Hepatocyte (in vitro differentiated cells): ENCODE data around the gene GPRC5C. TPM values are rescaled to one million over a fixed set of nuclear protein-coding genes. Genes with fewer than 3 reads are reported as not detected.

Experiments used
- DNase-seq: peaks from one replicate; pipeline ENCODE4 v3.0.0-alpha.2; 2016; ENCODE audit warnings: low spot score
- H2AFZ ChIP-seq: fragments of 200-600 bp; sonication (generic); 2 replicates; pipeline ENCODE4 v1.6.0; 2016; ENCODE audit warnings: antibody characterized with exemption, mild to moderate bottlenecking
- H3K27ac ChIP-seq: fragments of 200-600 bp; sonication (generic); 2 replicates; pipeline ENCODE4 v1.5.1; 2016; ENCODE audit warnings: mild to moderate bottlenecking
- H3K27me3 ChIP-seq: fragments of 200-600 bp; sonication (generic); 2 replicates; pipeline ENCODE4 v1.6.1; 2016
- H3K36me3 ChIP-seq: fragments of 200-600 bp; sonication (generic); replicated peaks from 2 replicates; pipeline ENCODE4 v1.5.1; 2016; ENCODE audit warnings: low read depth; ENCODE audit not compliant: insufficient read depth
- H3K4me1 ChIP-seq: fragments of 200-600 bp; sonication (generic); 2 replicates; pipeline ENCODE4 v1.5.1; 2016; ENCODE audit warnings: mild to moderate bottlenecking, moderate library complexity; ENCODE audit not compliant: insufficient read depth
- H3K4me2 ChIP-seq: fragments of 200-600 bp; sonication (generic); 2 replicates; pipeline ENCODE4 v1.6.0; 2016
- H3K4me3 ChIP-seq: fragments of 200-600 bp; sonication (generic); 2 replicates; pipeline ENCODE4 v1.5.1; 2016; ENCODE audit warnings: mild to moderate bottlenecking
- H3K79me2 ChIP-seq: fragments of 200-600 bp; sonication (generic); 2 replicates; pipeline ENCODE4 v1.6.0; 2017; ENCODE audit warnings: mild to moderate bottlenecking
- H3K9me2 ChIP-seq: fragments of 200-600 bp; sonication (generic); replicated peaks from 2 replicates; pipeline ENCODE4 v1.6.0; 2017; ENCODE audit warnings: mild to moderate bottlenecking; ENCODE audit not compliant: insufficient read depth
- H3K9me3 ChIP-seq: fragments of 200-600 bp; sonication (generic); 2 replicates; pipeline ENCODE4 v1.5.1; 2016; ENCODE audit warnings: low read depth, mild to moderate bottlenecking
- H4K20me1 ChIP-seq: fragments of 200-600 bp; sonication (generic); 2 replicates; pipeline ENCODE4 v1.6.0; 2016; ENCODE audit warnings: mild to moderate bottlenecking; ENCODE audit not compliant: insufficient read depth, poor library complexity, severe bottlenecking
- EZH2 ChIP-seq: fragments of 200-600 bp; sonication (generic); IDR thresholded peaks from 2 replicates; pipeline ENCODE4 v1.6.1; 2016; ENCODE audit warnings: antibody characterized with exemption, mild to moderate bottlenecking, borderline replicate concordance
- EZH2phosphoT487 ChIP-seq: fragments of 200-600 bp; sonication (generic); IDR thresholded peaks from one replicate; pipeline ENCODE4 v1.6.1; 2018; ENCODE audit warnings: antibody characterized with exemption, mild to moderate bottlenecking, low read depth, moderate library complexity; ENCODE audit not compliant: unreplicated experiment, severe bottlenecking
- WGBS: methylation state at CpG from one replicate; pipeline ENCODE4 v1.1.6; 2016; ENCODE audit warnings: low lambda C conversion rate; ENCODE audit errors: missing lambda C conversion rate; 5-methylcytosine and 5-hydroxymethylcytosine counted together
- polyA plus RNA-seq: library from polyadenylated mRNA; unstranded; fragments of >200 nt; fragmentation: Nextera tagmentation; extraction: Ambion mirVana; gene quantifications from 2 replicates; pipeline ENCODE4 v1.2.1, GENCODE V29; 2016
- total RNA-seq: library from RNA; depleted of rRNA; stranded (reverse); fragments of >200 nt; gene quantifications from 2 replicates; pipeline ENCODE4 v1.2.3, GENCODE V29; 2014
- TF ChIP-seq, protein P1 (sequence below): fragments of 200-600 bp; sonication (generic); IDR thresholded peaks from 2 replicates; pipeline ENCODE4 v1.5.1; 2016; ENCODE audit warnings: antibody characterized with exemption, mild to moderate bottlenecking; ENCODE audit not compliant: poor library complexity

GPRC5C gene
- total and polyA plus RNA-seq, 2 experiments from 2014 or later, result 150 to 237 TPM

DNA sequence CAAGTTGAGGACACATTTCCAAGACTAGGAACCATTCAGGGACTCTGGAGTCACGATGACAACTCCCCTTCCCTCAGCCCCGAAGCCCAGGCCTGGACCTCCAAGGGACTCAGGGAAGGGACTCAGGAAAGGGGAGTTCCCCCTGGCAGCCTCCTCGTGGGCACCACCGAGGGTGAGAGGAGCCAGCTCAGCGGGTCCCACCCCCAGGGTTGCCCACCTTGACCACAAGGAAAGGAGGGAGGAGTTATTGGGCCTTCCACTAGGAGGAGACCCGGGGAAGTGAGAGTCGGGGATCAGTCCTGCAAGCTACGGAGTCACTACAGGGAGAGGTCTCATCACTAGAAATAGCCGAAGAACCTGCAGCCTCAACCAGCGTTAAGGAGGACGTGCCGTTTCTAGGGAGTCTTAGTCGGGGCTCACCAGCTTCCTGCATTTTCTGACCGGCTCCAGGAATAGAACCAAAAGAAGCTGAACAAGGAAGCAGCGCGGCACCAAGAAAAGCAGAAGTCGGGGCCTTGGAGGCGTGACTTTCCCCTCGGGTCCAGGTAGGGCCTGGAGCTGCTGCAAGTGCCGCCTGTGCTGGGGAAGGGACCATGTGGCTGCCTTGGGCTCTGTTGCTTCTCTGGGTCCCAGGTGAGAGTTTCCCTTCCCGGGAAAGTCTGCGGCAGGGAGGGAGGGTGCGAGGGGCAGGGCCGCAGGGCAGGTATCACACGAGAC lies 34.4 kb downstream of the GPRC5C start, which contains the start of gene CD300A:
Gene CD300A (plus strand): TSS at position 524 of the 717 bp plus-strand sequence. CDS start 70 bp downstream, at position 594.
- Histone ChIP-seq H2AFZ (no peak within 1 kb of the TSS), H3K9me2 (no peaks in the 10 kb centered on the region), H3K27ac (no peak within 1 kb of the TSS), H3K9me3 (no peaks in the 10 kb centered on the region), H3K27me3 (no peaks in the 10 kb centered on the region), H3K4me1 (peaks cover 3% of the 10 kb centered on the region), H3K79me2 (no peaks in the 10 kb centered on the region), H4K20me1 (no peaks in the 10 kb centered on the region), H3K4me3 (no peak within 1 kb of the TSS), H3K4me2 (no peak within 1 kb of the TSS), H3K36me3 (no peaks in the 10 kb centered on the region)
- no peak for TF ChIP-seq EZH2
- TF ChIP-seq, protein P1, sequence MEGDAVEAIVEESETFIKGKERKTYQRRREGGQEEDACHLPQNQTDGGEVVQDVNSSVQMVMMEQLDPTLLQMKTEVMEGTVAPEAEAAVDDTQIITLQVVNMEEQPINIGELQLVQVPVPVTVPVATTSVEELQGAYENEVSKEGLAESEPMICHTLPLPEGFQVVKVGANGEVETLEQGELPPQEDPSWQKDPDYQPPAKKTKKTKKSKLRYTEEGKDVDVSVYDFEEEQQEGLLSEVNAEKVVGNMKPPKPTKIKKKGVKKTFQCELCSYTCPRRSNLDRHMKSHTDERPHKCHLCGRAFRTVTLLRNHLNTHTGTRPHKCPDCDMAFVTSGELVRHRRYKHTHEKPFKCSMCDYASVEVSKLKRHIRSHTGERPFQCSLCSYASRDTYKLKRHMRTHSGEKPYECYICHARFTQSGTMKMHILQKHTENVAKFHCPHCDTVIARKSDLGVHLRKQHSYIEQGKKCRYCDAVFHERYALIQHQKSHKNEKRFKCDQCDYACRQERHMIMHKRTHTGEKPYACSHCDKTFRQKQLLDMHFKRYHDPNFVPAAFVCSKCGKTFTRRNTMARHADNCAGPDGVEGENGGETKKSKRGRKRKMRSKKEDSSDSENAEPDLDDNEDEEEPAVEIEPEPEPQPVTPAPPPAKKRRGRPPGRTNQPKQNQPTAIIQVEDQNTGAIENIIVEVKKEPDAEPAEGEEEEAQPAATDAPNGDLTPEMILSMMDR, result no peak
- no peak for TF ChIP-seq EZH2phosphoT487
- no peak for DNase-seq
- WGBS, result 86% methylated on average over 23 of the region's 25 CpGs

DNA sequence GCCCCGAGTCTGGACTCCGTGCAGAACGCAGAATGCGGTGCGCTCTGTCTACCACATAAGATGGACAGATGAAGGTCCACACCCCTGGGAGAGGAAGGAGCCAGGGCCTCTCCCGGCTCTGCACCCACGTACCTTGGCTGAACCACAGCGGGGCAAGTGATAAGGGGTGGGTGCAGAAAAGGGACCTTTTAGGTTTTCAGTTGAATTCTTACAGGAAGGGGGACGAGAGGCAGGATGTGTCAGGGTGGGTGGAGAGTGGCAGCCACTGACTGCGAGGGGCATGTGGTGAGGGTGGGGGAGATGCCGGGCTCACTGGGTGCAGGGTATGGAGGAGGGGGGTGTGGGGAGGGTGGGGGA lies 34.9 kb downstream of the GPRC5C start:
- no peak overlapping the region for H3K4me3 ChIP-seq
- no peaks in the 10 kb centered on the region for H3K9me2 ChIP-seq
- H3K27me3 ChIP-seq, result no peaks in the 10 kb centered on the region
- H3K27ac ChIP-seq, result no peak overlapping the region
- no peak overlapping the region for H2AFZ ChIP-seq
- H3K9me3 ChIP-seq, result no peaks in the 10 kb centered on the region
- peaks cover 3% of the 10 kb centered on the region for H3K4me1 ChIP-seq
- no peak for TF ChIP-seq EZH2
- TF ChIP-seq, protein P1, result no peak
- TF ChIP-seq EZH2phosphoT487, result no peak
- H4K20me1 ChIP-seq, result no peaks in the 10 kb centered on the region
- no peaks in the 10 kb centered on the region for H3K79me2 ChIP-seq
- H3K4me2 ChIP-seq, result no peak overlapping the region
- no peaks in the 10 kb centered on the region for H3K36me3 ChIP-seq
- 73% methylated on average over 8 of the region's 11 CpGs for WGBS
- no peak for DNase-seq

DNA sequence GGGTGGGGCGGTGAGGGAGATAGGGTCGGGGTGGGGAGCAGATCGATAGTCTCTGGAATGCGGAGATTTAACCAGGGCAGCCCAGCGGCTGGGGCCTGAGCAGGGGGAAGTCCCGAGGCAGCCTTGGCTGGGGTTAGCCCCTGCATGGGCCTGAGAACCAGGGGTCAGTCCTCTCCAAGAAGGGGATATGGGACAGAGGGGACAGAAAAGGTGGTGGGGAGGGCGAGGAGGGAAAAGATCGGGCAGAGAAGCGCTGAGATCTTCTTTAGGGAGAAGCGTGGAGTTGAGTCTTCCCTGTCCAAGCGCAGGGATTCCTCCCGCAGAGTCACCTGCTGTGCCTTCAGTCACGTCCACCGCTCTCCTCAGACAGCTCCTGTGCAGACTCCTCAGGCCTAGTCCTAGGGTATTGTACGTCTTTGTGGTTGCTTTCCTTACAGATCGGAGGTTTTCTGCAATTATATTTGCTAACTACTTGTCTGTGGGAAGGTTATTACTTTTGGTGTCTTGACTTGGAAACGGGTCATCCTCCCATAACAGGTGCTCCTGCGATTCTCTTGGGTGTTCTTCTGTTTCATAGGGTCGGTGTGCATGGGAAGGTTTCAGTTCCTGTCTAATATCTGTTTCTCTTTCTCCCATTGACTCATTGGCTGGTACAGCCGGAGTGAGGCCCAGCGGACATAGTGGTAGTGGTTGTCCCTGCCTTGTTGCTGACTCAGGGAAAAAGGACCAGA lies 35.5 kb downstream of the GPRC5C start:
- no peak for DNase-seq
- no peak overlapping the region for H2AFZ ChIP-seq
- no peak overlapping the region for H3K4me3 ChIP-seq
- no peaks in the 10 kb centered on the region for H4K20me1 ChIP-seq
- H3K4me2 ChIP-seq, result no peak overlapping the region
- H3K36me3 ChIP-seq, result no peaks in the 10 kb centered on the region
- no peaks in the 10 kb centered on the region for H3K27me3 ChIP-seq
- no peaks in the 10 kb centered on the region for H3K9me3 ChIP-seq
- TF ChIP-seq, protein P1, result no peak
- TF ChIP-seq EZH2 (no peak), EZH2phosphoT487 (no peak)
- no peaks in the 10 kb centered on the region for H3K9me2 ChIP-seq
- WGBS, result 61% methylated on average over 19 of the region's 21 CpGs
- H3K79me2 ChIP-seq, result no peaks in the 10 kb centered on the region
- peaks cover 3% of the 10 kb centered on the region for H3K4me1 ChIP-seq
- H3K27ac ChIP-seq, result no peak overlapping the region
